Glomerular visceral epithelial cell (primary cell): ENCODE measurements around the gene SOCS6.
"Not testable (repeated sequence)": the region's sequence is repeated elsewhere in the genome, so short reads cannot be mapped to it uniquely, and the experiment has no call there.

Experiments used
- DNase-seq: peaks from one replicate; pipeline ENCODE4 v3.0.0-alpha.2; 2016; ENCODE audit errors: extremely low spot score

SOCS6 gene

GRCh38 chr18:70322385-70322784 is 33.5 kb downstream of the SOCS6 start:
- DNase-seq: no peak

GRCh38 chr18:70322928-70323327 is 34.1 kb downstream of the SOCS6 start:
- peak; percentile 71 for DNase-seq

- DNase-seq: no peak
Observed at GRCh38 chr18:70324897-70325296, 36.1 kb downstream of the SOCS6 start.

- no peak for DNase-seq
Observed at GRCh38 chr18:70326255-70326654, 37.4 kb downstream of the SOCS6 start.

GRCh38 chr18:70328169-70328568 is 39.3 kb downstream of the SOCS6 start:
- DNase-seq: no peak

- no peak for DNase-seq
Observed at GRCh38 chr18:70329071-70329470, 40.2 kb downstream of the SOCS6 start.

GRCh38 chr18:70330887-70331286 is 42.0 kb downstream of the SOCS6 start:
- DNase-seq: no peak

GRCh38 chr18:70331456-70332097 is 42.7 kb downstream of the SOCS6 start:
- DNase-seq: no peak

GRCh38 chr18:70332694-70333093 is 43.8 kb downstream of the SOCS6 start:
- no peak for DNase-seq

- DNase-seq: no peak
Observed at GRCh38 chr18:70333316-70333715, 44.5 kb downstream of the SOCS6 start.

- peak; percentile 55 for DNase-seq
Observed at GRCh38 chr18:70333757-70334156, 44.9 kb downstream of the SOCS6 start.

- no peak for DNase-seq
Observed at GRCh38 chr18:70334264-70334663, 45.4 kb downstream of the SOCS6 start.

GRCh38 chr18:70334728-70335329 is 46.0 kb downstream of the SOCS6 start:
- no peak for DNase-seq

- DNase-seq: no peak
Observed at GRCh38 chr18:70335892-70336726, 47.3 kb downstream of the SOCS6 start.

GRCh38 chr18:70337139-70337972 is 48.5 kb downstream of the SOCS6 start:
- DNase-seq: peak; percentile 75

GRCh38 chr18:70338890-70339289 is 50.0 kb downstream of the SOCS6 start:
- DNase-seq: no peak

GRCh38 chr18:70339915-70340314 is 51.1 kb downstream of the SOCS6 start:
- no peak for DNase-seq

- not testable (repeated sequence) for DNase-seq
Observed at GRCh38 chr18:70348481-70348880, 59.6 kb downstream of the SOCS6 start.

- no peak for DNase-seq
Observed at GRCh38 chr18:70349316-70349715, 60.5 kb downstream of the SOCS6 start.

GRCh38 chr18:70354080-70354479 is 65.2 kb downstream of the SOCS6 start:
- DNase-seq: no peak

GRCh38 chr18:70354771-70355170 is 65.9 kb downstream of the SOCS6 start:
- no peak for DNase-seq
